CD14-positive monocyte (primary cell): ENCODE results near the gene SNCB. TPM values are rescaled to one million over a fixed set of nuclear protein-coding genes. Genes with fewer than 3 reads are reported as not detected.

Experiments
- DNase-seq, 3 donors: peaks; one replicate each; pipeline ENCODE4 v3.0.0-alpha.2; 2011 to 2022
- H2AFZ ChIP-seq: 2 replicates; pipeline ENCODE4 v1.6.0; 2012; ENCODE audit warnings: mild to moderate bottlenecking, low read depth, low read length, inconsistent platforms; ENCODE audit not compliant: insufficient read depth, poor library complexity, severe bottlenecking
- H3K27ac ChIP-seq, 2 donors: 1 replicate in 1 of 2; 2 replicates in 1 of 2; pipeline ENCODE4 v1.5.1; 2012 to 2013; ENCODE audit warnings: low read length in 2 of 2, control low read depth in 1 of 2, inconsistent platforms in 1 of 2, low read depth in 1 of 2, mild to moderate bottlenecking in 1 of 2
- H3K27me3 ChIP-seq, 2 donors: one replicate each; pipeline versions ENCODE4 v1.6.0 to v1.6.1; 2011 to 2013; ENCODE audit warnings: low read length in 2 of 2; ENCODE audit not compliant: control insufficient read depth in 2 of 2, insufficient read depth in 2 of 2
- H3K36me3 ChIP-seq, 2 donors: replicated peaks in 1 of 2; 1 replicate in 1 of 2; 2 replicates in 1 of 2; pipeline versions ENCODE4 v1.5.1 to v1.6.1; 2012 to 2013; ENCODE audit warnings: low read length in 2 of 2, control low read depth in 1 of 2, inconsistent platforms in 1 of 2, mild to moderate bottlenecking in 1 of 2; ENCODE audit not compliant: insufficient read depth in 2 of 2, control insufficient read depth in 1 of 2
- H3K4me1 ChIP-seq, 2 donors: 1 replicate in 1 of 2; 2 replicates in 1 of 2; pipeline versions ENCODE4 v1.5.1 to v1.6.1; 2012 to 2013; ENCODE audit warnings: low read length in 2 of 2, control low read depth in 1 of 2, inconsistent platforms in 1 of 2, mild to moderate bottlenecking in 1 of 2, moderate library complexity in 1 of 2; ENCODE audit not compliant: insufficient read depth in 2 of 2, control insufficient read depth in 1 of 2
- H3K4me2 ChIP-seq: replicated peaks from 2 replicates; pipeline ENCODE3; 2012; ENCODE audit warnings: low read length, moderate library complexity, mild to moderate bottlenecking; ENCODE audit not compliant: poor library complexity, severe bottlenecking; ENCODE audit errors: extremely low read depth
- H3K4me3 ChIP-seq, 3 experiments: fragments of 200-600 bp in 1 of 3; sonication (generic) in 1 of 3; replicated peaks in 1 of 3; 1 replicate in 2 of 3; 2 replicates in 1 of 3; pipeline ENCODE4 v1.5.1; 2011 to 2013; ENCODE audit warnings: low read length in 3 of 3, mild to moderate bottlenecking in 3 of 3, control low read depth in 2 of 3, low read depth in 2 of 3, inconsistent platforms in 1 of 3, moderate library complexity in 1 of 3
- H3K79me2 ChIP-seq: 2 replicates; pipeline ENCODE4 v1.6.0; 2012; ENCODE audit warnings: mild to moderate bottlenecking, control low read depth, inconsistent platforms, low read length, moderate library complexity; ENCODE audit not compliant: insufficient read depth
- H3K9ac ChIP-seq: 2 replicates; pipeline ENCODE4 v1.6.0; 2017; ENCODE audit warnings: low read length, mild to moderate bottlenecking; ENCODE audit not compliant: insufficient read depth, poor library complexity, severe bottlenecking
- H3K9me3 ChIP-seq, 2 donors: replicated peaks in 1 of 2; 1 replicate in 1 of 2; 2 replicates in 1 of 2; pipeline versions ENCODE4 v1.5.1 to v1.6.1; 2012 to 2013; ENCODE audit warnings: low read length in 2 of 2, control low read depth in 1 of 2; ENCODE audit not compliant: control insufficient read depth in 1 of 2, insufficient read depth in 1 of 2
- H4K20me1 ChIP-seq: 2 replicates; pipeline ENCODE4 v1.6.0; 2012; ENCODE audit warnings: mild to moderate bottlenecking, low read length, control low read depth, moderate library complexity; ENCODE audit not compliant: insufficient read depth
- H3K27ac Mint-ChIP-seq, 7 donors: one replicate each; pipeline ENCODE4 v1.8.0; 2020; ENCODE audit warnings: mild to moderate bottlenecking in 7 of 7, mixed read lengths in 7 of 7, moderate library complexity in 6 of 7, inconsistent platforms in 2 of 7
- H3K27me3 Mint-ChIP-seq, 3 donors: one replicate each; pipeline ENCODE4 v1.8.0; 2021 to 2022; ENCODE audit warnings: low read depth in 3 of 3, mild to moderate bottlenecking in 3 of 3, mixed read lengths in 3 of 3, moderate library complexity in 3 of 3, inconsistent platforms in 1 of 3
- H3K36me3 Mint-ChIP-seq, 2 donors: one replicate each; pipeline ENCODE4 v1.8.0; 2020; ENCODE audit warnings: mixed read lengths in 2 of 2, inconsistent platforms in 1 of 2, mild to moderate bottlenecking in 1 of 2
- H3K4me1 Mint-ChIP-seq: one replicate; pipeline ENCODE4 v1.8.0; 2020; ENCODE audit warnings: mild to moderate bottlenecking, mixed read lengths
- H3K4me3 Mint-ChIP-seq, 2 donors: one replicate each; pipeline ENCODE4 v1.8.0; 2020; ENCODE audit warnings: mild to moderate bottlenecking in 2 of 2, mixed read lengths in 2 of 2, moderate library complexity in 1 of 2
- H3K9me3 Mint-ChIP-seq, 7 donors: one replicate each; pipeline ENCODE4 v1.8.0; 2020 to 2022; ENCODE audit warnings: mixed read lengths in 7 of 7, mild to moderate bottlenecking in 6 of 7, moderate library complexity in 6 of 7, inconsistent platforms in 2 of 7
- WGBS: methylation state at CpG from one replicate; pipeline ENCODE4 v1.1.5; 2013; ENCODE audit warnings: missing lambda C conversion rate; ENCODE audit not compliant: insufficient coverage; 5-methylcytosine and 5-hydroxymethylcytosine counted together
- intact Hi-C, 2 donors: fragments of 100-400 bp; cut with micrococcal nuclease; formaldehyde crosslinking; loops; one replicate each; pipeline versions ENCODE4 v1.15.0 to v1.15.1; 2023
- polyA plus RNA-seq, 3 donors: library from polyadenylated mRNA; depleted of rRNA in 1 of 3; unstranded in 2 of 3; stranded (reverse) in 1 of 3; fragments of 300-500 nt in 2 of 3; fragments of >200 nt in 1 of 3; fragmentation: Illumina TruSeq in 2 of 3; gene quantifications; 1 replicate in 2 of 3; 2 replicates in 1 of 3; pipeline ENCODE4 v1.2.3, GENCODE V29; 2012 to 2021
- TF ChIP-seq, protein P1 (sequence below): fragments of 200-600 bp; IDR thresholded peaks from one replicate; pipeline ENCODE4 v1.8.0; 2022; ENCODE audit warnings: antibody characterized with exemption, mild to moderate bottlenecking

SNCB gene
- polyA plus RNA-seq, 3 donors = not detected

DNA sequence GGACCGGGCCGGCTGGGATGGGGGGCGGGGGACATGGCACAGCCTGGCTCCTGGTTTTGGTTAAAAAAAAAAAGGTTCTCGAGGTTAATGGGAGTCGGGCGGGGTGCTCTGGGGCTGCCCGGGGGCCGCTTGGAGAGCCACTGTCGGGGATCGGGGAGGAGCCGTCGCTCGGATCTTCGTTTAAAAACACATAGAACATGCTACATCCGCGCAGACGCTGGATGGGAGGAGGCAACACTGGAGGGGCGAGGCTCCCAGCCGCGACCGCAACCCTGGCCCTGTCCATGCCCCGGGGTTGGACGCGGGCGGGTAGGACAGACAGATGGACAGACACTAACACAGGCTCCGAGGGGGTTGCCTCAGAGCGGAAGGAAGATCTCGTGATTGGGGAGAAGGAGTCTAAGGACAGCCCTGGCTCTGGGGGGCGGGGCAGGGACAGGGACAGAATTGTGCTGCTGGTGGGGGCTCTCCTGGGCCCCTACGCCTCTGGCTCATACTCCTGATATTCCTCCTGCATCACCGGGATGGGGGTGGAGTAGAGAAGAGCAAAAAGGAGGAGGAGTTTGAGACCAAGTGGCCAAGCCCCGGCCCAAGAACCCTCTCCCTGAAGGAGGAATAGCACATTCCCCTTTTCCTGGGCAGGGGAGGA lies 9.9 kb downstream of the SNCB start:
- Histone ChIP-seq H3K4me1 (peaks cover 19 to 24% of the 10 kb centered on the region in 2 donors), H4K20me1 (no peaks in the 10 kb centered on the region), H3K27me3 (peaks cover 22 to 68% of the 10 kb centered on the region in 2 donors), H3K9ac (peak overlapping the region; percentile 8), H3K27ac (no peak overlapping the region), H3K79me2 (no peaks in the 10 kb centered on the region), H3K4me3 (peak overlapping the region in 1 of 3 experiments; percentile 50), H3K4me2 (peak overlapping the region; percentile 63), H3K36me3 (no peaks in the 10 kb centered on the region), H3K9me3 (peaks cover 14 to 28% of the 10 kb centered on the region in 2 donors), H2AFZ (peak overlapping the region; percentile 67)
- H3K27ac Mint-ChIP-seq = no peak overlapping the region
- H3K27me3 Mint-ChIP-seq = peaks cover 57 to 80% (median 69%) of the 10 kb centered on the region in 3 donors
- TF ChIP-seq, protein P1, sequence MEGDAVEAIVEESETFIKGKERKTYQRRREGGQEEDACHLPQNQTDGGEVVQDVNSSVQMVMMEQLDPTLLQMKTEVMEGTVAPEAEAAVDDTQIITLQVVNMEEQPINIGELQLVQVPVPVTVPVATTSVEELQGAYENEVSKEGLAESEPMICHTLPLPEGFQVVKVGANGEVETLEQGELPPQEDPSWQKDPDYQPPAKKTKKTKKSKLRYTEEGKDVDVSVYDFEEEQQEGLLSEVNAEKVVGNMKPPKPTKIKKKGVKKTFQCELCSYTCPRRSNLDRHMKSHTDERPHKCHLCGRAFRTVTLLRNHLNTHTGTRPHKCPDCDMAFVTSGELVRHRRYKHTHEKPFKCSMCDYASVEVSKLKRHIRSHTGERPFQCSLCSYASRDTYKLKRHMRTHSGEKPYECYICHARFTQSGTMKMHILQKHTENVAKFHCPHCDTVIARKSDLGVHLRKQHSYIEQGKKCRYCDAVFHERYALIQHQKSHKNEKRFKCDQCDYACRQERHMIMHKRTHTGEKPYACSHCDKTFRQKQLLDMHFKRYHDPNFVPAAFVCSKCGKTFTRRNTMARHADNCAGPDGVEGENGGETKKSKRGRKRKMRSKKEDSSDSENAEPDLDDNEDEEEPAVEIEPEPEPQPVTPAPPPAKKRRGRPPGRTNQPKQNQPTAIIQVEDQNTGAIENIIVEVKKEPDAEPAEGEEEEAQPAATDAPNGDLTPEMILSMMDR = no peak
- peaks cover 6% of the 10 kb centered on the region in 2 donors for H3K36me3 Mint-ChIP-seq
- H3K9me3 Mint-ChIP-seq = peaks cover 0 to 29% (median 19%) of the 10 kb centered on the region in 7 donors
- 2% methylated on average over 23 of the region's 32 CpGs for WGBS
- peaks cover 20% of the 10 kb centered on the region for H3K4me1 Mint-ChIP-seq
- peak in 2 of 3 donors; percentile 30 to 39 for DNase-seq
- intact Hi-C loops = no loop called here
- H3K4me3 Mint-ChIP-seq = peak overlapping the region; percentile 67 to 89

DNA sequence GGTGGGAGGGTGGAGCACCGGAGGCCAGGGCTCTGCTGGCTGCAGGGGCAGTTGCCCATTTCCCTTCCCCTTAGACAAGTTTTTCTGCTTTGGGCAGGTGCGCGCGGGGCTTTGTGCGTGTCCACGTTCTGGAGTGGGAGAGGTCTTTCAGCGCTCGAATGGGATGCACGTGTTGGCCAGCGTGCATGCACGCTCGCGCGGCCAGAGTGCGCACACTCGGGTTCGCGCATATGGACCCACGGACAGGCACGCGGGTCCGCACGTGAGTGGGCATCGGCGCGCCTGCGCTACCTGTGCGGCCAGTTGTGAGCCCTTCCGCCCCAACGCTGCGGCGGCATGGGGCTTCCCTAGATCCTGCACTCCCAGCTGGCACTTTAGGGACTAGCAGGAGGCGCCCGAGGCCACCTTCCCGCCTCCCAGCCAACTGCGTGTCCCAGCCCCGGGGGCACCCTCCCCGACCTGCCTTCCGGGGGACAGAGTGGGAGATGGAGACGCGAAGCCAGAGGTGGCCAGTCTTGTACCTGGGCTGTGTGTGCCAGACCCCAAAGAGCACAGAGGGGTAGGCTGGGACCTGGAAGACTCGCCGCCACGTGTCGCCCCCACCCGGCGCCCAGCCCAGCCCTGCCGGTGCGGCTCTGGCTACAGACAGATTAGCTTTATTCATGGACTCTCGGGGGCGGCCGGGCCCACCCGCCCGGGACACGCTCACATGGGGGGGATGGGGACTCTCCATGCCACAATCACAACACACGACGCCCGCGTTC lies 10.6 kb downstream of the SNCB start:
- Histone ChIP-seq H3K27me3 (peaks cover 22 to 60% of the 10 kb centered on the region in 2 donors), H3K9ac (no peak overlapping the region), H3K4me2 (peak overlapping the region; percentile 63), H3K79me2 (no peaks in the 10 kb centered on the region), H3K4me3 (peak overlapping the region in 1 of 3 experiments; percentile 50), H3K36me3 (no peaks in the 10 kb centered on the region), H4K20me1 (no peaks in the 10 kb centered on the region), H3K27ac (no peak overlapping the region), H2AFZ (no peak overlapping the region), H3K4me1 (peaks cover 19 to 24% of the 10 kb centered on the region in 2 donors), H3K9me3 (peaks cover 14 to 28% of the 10 kb centered on the region in 2 donors)
- DNase-seq = no peak
- Mint-ChIP-seq H3K27ac (no peak overlapping the region), H3K4me1 (peaks cover 20% of the 10 kb centered on the region), H3K36me3 (peaks cover 6% of the 10 kb centered on the region in 2 donors), H3K27me3 (peaks cover 60 to 83% (median 69%) of the 10 kb centered on the region in 3 donors), H3K4me3 (peak overlapping the region in 1 of 2 donors; percentile 89), H3K9me3 (peaks cover 0 to 29% (median 19%) of the 10 kb centered on the region in 7 donors)
- WGBS = 22% methylated on average over 48 of the region's 59 CpGs
- TF ChIP-seq, protein P1 = no peak
- intact Hi-C loops = no loop called here
